ENCODE results near the gene RGS9BP.

- TF ChIP-seq, protein P1, sequence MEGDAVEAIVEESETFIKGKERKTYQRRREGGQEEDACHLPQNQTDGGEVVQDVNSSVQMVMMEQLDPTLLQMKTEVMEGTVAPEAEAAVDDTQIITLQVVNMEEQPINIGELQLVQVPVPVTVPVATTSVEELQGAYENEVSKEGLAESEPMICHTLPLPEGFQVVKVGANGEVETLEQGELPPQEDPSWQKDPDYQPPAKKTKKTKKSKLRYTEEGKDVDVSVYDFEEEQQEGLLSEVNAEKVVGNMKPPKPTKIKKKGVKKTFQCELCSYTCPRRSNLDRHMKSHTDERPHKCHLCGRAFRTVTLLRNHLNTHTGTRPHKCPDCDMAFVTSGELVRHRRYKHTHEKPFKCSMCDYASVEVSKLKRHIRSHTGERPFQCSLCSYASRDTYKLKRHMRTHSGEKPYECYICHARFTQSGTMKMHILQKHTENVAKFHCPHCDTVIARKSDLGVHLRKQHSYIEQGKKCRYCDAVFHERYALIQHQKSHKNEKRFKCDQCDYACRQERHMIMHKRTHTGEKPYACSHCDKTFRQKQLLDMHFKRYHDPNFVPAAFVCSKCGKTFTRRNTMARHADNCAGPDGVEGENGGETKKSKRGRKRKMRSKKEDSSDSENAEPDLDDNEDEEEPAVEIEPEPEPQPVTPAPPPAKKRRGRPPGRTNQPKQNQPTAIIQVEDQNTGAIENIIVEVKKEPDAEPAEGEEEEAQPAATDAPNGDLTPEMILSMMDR (conservative IDR thresholded peaks at IDR 0.05; ENCODE audit: low read length) = no peak
- TF ChIP-seq EZH2phosphoT487 (IDR thresholded peaks at IDR 0.05; ENCODE audit: borderline replicate concordance, low read depth, low read length) = no peak
Observed at GRCh38 chr19:32658075-32658474, 17.6 kb upstream of the RGS9BP start.

All from OCI-LY7 (cell line).